ENCODE measurements around the gene ETV3L.

The ETV3L gene

GRCh38 chr1:157098519-157098918 is 1.1 kb downstream of the ETV3L start:
- Histone ChIP-seq H3K9me2 (replicated peaks; ENCODE audit: control insufficient read depth, low read length) (no peaks in the 10 kb centered on the region), H3F3A (ENCODE audit: control insufficient read depth, insufficient read depth) (no peaks in the 10 kb centered on the region), H3K79me2 (ENCODE audit: control insufficient read depth, low read length) (no peaks in the 10 kb centered on the region), H3K36me3 (ENCODE audit: control insufficient read depth, low read length) (no peaks in the 10 kb centered on the region), H3K9me3 (ENCODE audit: control insufficient read depth, insufficient read depth, low read length) (no peaks in the 10 kb centered on the region), H3K4me2 (ENCODE audit: low read length) (no peak overlapping the region), H4K20me1 (ENCODE audit: control insufficient read depth, insufficient read depth, low read depth, low read length) (no peaks in the 10 kb centered on the region), H3K4me1 (ENCODE audit: control insufficient read depth, low read length) (no peaks in the 10 kb centered on the region), H3K4me3 (ENCODE audit: low read length) (no peak overlapping the region), H3K27me3 (ENCODE audit: control insufficient read depth, low read length) (peaks cover 18% of the 10 kb centered on the region), H3K27ac (ENCODE audit: low read depth, low read length) (no peak overlapping the region)
- TF ChIP-seq EZH2phosphoT487 (IDR thresholded peaks at IDR 0.05; ENCODE audit: borderline replicate concordance, low read length) (no peak), CTCF (IDR thresholded peaks at IDR 0.05; ENCODE audit: low read depth, low read length, poor library complexity, severe bottlenecking) (no peak)

- H3K27me3 ChIP-seq (ENCODE audit: control insufficient read depth, low read length): peaks cover 10% of the 10 kb centered on the region
- no peak overlapping the region for H3K27ac ChIP-seq (ENCODE audit: low read depth, low read length)
- H3K4me1 ChIP-seq (ENCODE audit: control insufficient read depth, low read length): no peaks in the 10 kb centered on the region
- TF ChIP-seq CTCF (IDR thresholded peaks at IDR 0.05; ENCODE audit: low read depth, low read length, poor library complexity, severe bottlenecking) (no peak), EZH2phosphoT487 (IDR thresholded peaks at IDR 0.05; ENCODE audit: borderline replicate concordance, low read length) (no peak)
- H3F3A ChIP-seq (ENCODE audit: control insufficient read depth, insufficient read depth): no peaks in the 10 kb centered on the region
- no peaks in the 10 kb centered on the region for H3K9me3 ChIP-seq (ENCODE audit: control insufficient read depth, insufficient read depth, low read length)
- H3K36me3 ChIP-seq (ENCODE audit: control insufficient read depth, low read length): no peaks in the 10 kb centered on the region
- H3K79me2 ChIP-seq (ENCODE audit: control insufficient read depth, low read length): no peaks in the 10 kb centered on the region
- H4K20me1 ChIP-seq (ENCODE audit: control insufficient read depth, insufficient read depth, low read depth, low read length): no peaks in the 10 kb centered on the region
- no peaks in the 10 kb centered on the region for H3K9me2 ChIP-seq (replicated peaks; ENCODE audit: control insufficient read depth, low read length)
- H3K4me3 ChIP-seq (ENCODE audit: low read length): no peak overlapping the region
- no peak overlapping the region for H3K4me2 ChIP-seq (ENCODE audit: low read length)
Observed at GRCh38 chr1:157097692-157098091, 1.9 kb downstream of the ETV3L start.

- Histone ChIP-seq H3K27me3 (ENCODE audit: control insufficient read depth, low read length) (peaks cover 5% of the 10 kb centered on the region), H3K4me3 (ENCODE audit: low read length) (no peak overlapping the region), H3F3A (ENCODE audit: control insufficient read depth, insufficient read depth) (no peaks in the 10 kb centered on the region), H3K9me3 (ENCODE audit: control insufficient read depth, insufficient read depth, low read length) (no peaks in the 10 kb centered on the region), H4K20me1 (ENCODE audit: control insufficient read depth, insufficient read depth, low read depth, low read length) (no peaks in the 10 kb centered on the region), H3K4me2 (ENCODE audit: low read length) (no peak overlapping the region), H3K4me1 (ENCODE audit: control insufficient read depth, low read length) (no peaks in the 10 kb centered on the region), H3K79me2 (ENCODE audit: control insufficient read depth, low read length) (no peaks in the 10 kb centered on the region), H3K27ac (ENCODE audit: low read depth, low read length) (no peak overlapping the region), H3K36me3 (ENCODE audit: control insufficient read depth, low read length) (no peaks in the 10 kb centered on the region), H3K9me2 (replicated peaks; ENCODE audit: control insufficient read depth, low read length) (no peaks in the 10 kb centered on the region)
- TF ChIP-seq CTCF (IDR thresholded peaks at IDR 0.05; ENCODE audit: low read depth, low read length, poor library complexity, severe bottlenecking) (no peak), EZH2phosphoT487 (IDR thresholded peaks at IDR 0.05; ENCODE audit: borderline replicate concordance, low read length) (no peak)
Observed at GRCh38 chr1:157096881-157097280, 2.7 kb downstream of the ETV3L start.

GRCh38 chr1:157095551-157095950 is 4.1 kb downstream of the ETV3L start:
- Histone ChIP-seq H3F3A (ENCODE audit: control insufficient read depth, insufficient read depth) (no peaks in the 10 kb centered on the region), H3K9me2 (replicated peaks; ENCODE audit: control insufficient read depth, low read length) (no peaks in the 10 kb centered on the region), H3K27me3 (ENCODE audit: control insufficient read depth, low read length) (peaks cover 3% of the 10 kb centered on the region; the same call in 1 of the 2 replicates), H4K20me1 (ENCODE audit: control insufficient read depth, insufficient read depth, low read depth, low read length) (no peaks in the 10 kb centered on the region), H3K4me3 (ENCODE audit: low read length) (no peak overlapping the region), H3K4me2 (ENCODE audit: low read length) (no peak overlapping the region), H3K79me2 (ENCODE audit: control insufficient read depth, low read length) (no peaks in the 10 kb centered on the region), H3K36me3 (ENCODE audit: control insufficient read depth, low read length) (no peaks in the 10 kb centered on the region), H3K9me3 (ENCODE audit: control insufficient read depth, insufficient read depth, low read length) (no peaks in the 10 kb centered on the region), H3K27ac (ENCODE audit: low read depth, low read length) (no peak overlapping the region), H3K4me1 (ENCODE audit: control insufficient read depth, low read length) (no peaks in the 10 kb centered on the region)
- TF ChIP-seq CTCF (IDR thresholded peaks at IDR 0.05; ENCODE audit: low read depth, low read length, poor library complexity, severe bottlenecking) (no peak), EZH2phosphoT487 (IDR thresholded peaks at IDR 0.05; ENCODE audit: borderline replicate concordance, low read length) (no peak)

All from DOHH2 (cell line).